Subcutaneous abdominal adipose tissue (tissue), 5 donors: Measurements from ENCODE around the gene STK32C.

ENCODE experiments used
- H3K27ac ChIP-seq: one replicate; pipeline ENCODE4 v1.7.0; 2013; ENCODE audit warnings: low read depth, mild to moderate bottlenecking, inconsistent platforms, low read length, moderate library complexity
- H3K27me3 ChIP-seq, 5 donors: one replicate each; pipeline ENCODE4 v1.7.0; 2013; ENCODE audit warnings: low read length in 5 of 5, inconsistent platforms in 1 of 5; ENCODE audit not compliant: control insufficient read depth in 5 of 5, insufficient read depth in 4 of 5
- H3K36me3 ChIP-seq, 5 donors: one replicate each; pipeline ENCODE4 v1.7.0; 2013; ENCODE audit warnings: low read length in 5 of 5; ENCODE audit not compliant: control insufficient read depth in 5 of 5, insufficient read depth in 5 of 5
- H3K4me1 ChIP-seq, 5 donors: one replicate each; pipeline ENCODE4 v1.7.0; 2013; ENCODE audit warnings: low read length in 5 of 5, mild to moderate bottlenecking in 3 of 5, moderate library complexity in 1 of 5; ENCODE audit not compliant: control insufficient read depth in 5 of 5, insufficient read depth in 5 of 5
- H3K4me3 ChIP-seq, 5 donors: one replicate each; pipeline ENCODE4 v1.7.0; 2013; ENCODE audit warnings: low read length in 5 of 5, low read depth in 1 of 5
- H3K9ac ChIP-seq, 5 donors: one replicate each; pipeline ENCODE4 v1.7.0; 2013; ENCODE audit warnings: low read length in 5 of 5, mild to moderate bottlenecking in 4 of 5, moderate library complexity in 3 of 5
- H3K9me3 ChIP-seq, 5 donors: one replicate each; pipeline ENCODE4 v1.7.0; 2013; ENCODE audit warnings: low read length in 5 of 5; ENCODE audit not compliant: control insufficient read depth in 5 of 5
- donor health status: healthy.
- donor health status: healthy.
- donor health status: healthy.
- donor health status: healthy.
- donor health status: healthy.

Gene STK32C

GRCh38 chr10:132181691-132182425 lies 125.9 kb downstream of the STK32C start:
- H3K9me3 ChIP-seq, result no peaks in the 10 kb centered on the region
- peaks cover 0 to 15% (median 10%) of the 10 kb centered on the region in 5 donors for H3K4me1 ChIP-seq
- no peak overlapping the region for H3K27ac ChIP-seq
- H3K36me3 ChIP-seq, result peaks cover 0 to 3% (median 0%) of the 10 kb centered on the region in 5 donors
- H3K9ac ChIP-seq, result no peak overlapping the region
- H3K4me3 ChIP-seq, result no peak overlapping the region
- H3K27me3 ChIP-seq, result peaks cover 0 to 42% (median 37%) of the 10 kb centered on the region in 5 donors

GRCh38 chr10:132180736-132181135 lies 127.0 kb downstream of the STK32C start:
- Histone ChIP-seq H3K9me3 (no peaks in the 10 kb centered on the region), H3K36me3 (peaks cover 0 to 3% (median 0%) of the 10 kb centered on the region in 5 donors), H3K9ac (no peak overlapping the region), H3K27me3 (peaks cover 0 to 49% (median 42%) of the 10 kb centered on the region in 5 donors), H3K4me3 (no peak overlapping the region), H3K4me1 (peaks cover 0 to 7% (median 4%) of the 10 kb centered on the region in 5 donors), H3K27ac (no peak overlapping the region)

GRCh38 chr10:132179551-132180392 lies 128.0 kb downstream of the STK32C start:
- peaks cover 0 to 3% (median 0%) of the 10 kb centered on the region in 5 donors for H3K36me3 ChIP-seq
- H3K27ac ChIP-seq, result no peak overlapping the region
- peaks cover 0 to 48% (median 40%) of the 10 kb centered on the region in 5 donors for H3K27me3 ChIP-seq
- peaks cover 0 to 5% (median 0%) of the 10 kb centered on the region in 5 donors for H3K4me1 ChIP-seq
- H3K4me3 ChIP-seq, result no peak overlapping the region
- no peaks in the 10 kb centered on the region for H3K9me3 ChIP-seq
- no peak overlapping the region for H3K9ac ChIP-seq

- Histone ChIP-seq H3K9ac (no peak overlapping the region), H3K27ac (no peak overlapping the region), H3K4me3 (no peak overlapping the region), H3K4me1 (peaks cover 0 to 5% (median 0%) of the 10 kb centered on the region in 5 donors), H3K36me3 (peaks cover 0 to 3% (median 0%) of the 10 kb centered on the region in 5 donors), H3K9me3 (no peaks in the 10 kb centered on the region), H3K27me3 (peaks cover 0 to 50% (median 40%) of the 10 kb centered on the region in 5 donors)
Measured at GRCh38 chr10:132178672-132179545, 128.8 kb downstream of the STK32C start.

- Histone ChIP-seq H3K27me3 (peaks cover 0 to 50% (median 40%) of the 10 kb centered on the region in 5 donors), H3K9me3 (no peaks in the 10 kb centered on the region), H3K27ac (no peak overlapping the region), H3K9ac (no peak overlapping the region), H3K4me3 (no peak overlapping the region), H3K36me3 (peaks cover 0 to 3% (median 0%) of the 10 kb centered on the region in 5 donors), H3K4me1 (peaks cover 0 to 5% (median 0%) of the 10 kb centered on the region in 5 donors)
Measured at GRCh38 chr10:132178046-132178445, 129.7 kb downstream of the STK32C start.

- no peaks in the 10 kb centered on the region for H3K9me3 ChIP-seq
- H3K27me3 ChIP-seq, result peaks cover 0 to 47% (median 40%) of the 10 kb centered on the region in 5 donors
- peaks cover 0 to 3% (median 0%) of the 10 kb centered on the region in 5 donors for H3K36me3 ChIP-seq
- H3K4me1 ChIP-seq, result peaks cover 0 to 5% (median 0%) of the 10 kb centered on the region in 5 donors
- no peak overlapping the region for H3K4me3 ChIP-seq
- H3K27ac ChIP-seq, result no peak overlapping the region
- H3K9ac ChIP-seq, result no peak overlapping the region
Measured at GRCh38 chr10:132176623-132177500, 130.9 kb downstream of the STK32C start.

- H3K36me3 ChIP-seq, result peaks cover 0 to 3% (median 0%) of the 10 kb centered on the region in 5 donors
- no peak overlapping the region for H3K9ac ChIP-seq
- no peak overlapping the region for H3K4me3 ChIP-seq
- H3K4me1 ChIP-seq, result peaks cover 0 to 5% (median 0%) of the 10 kb centered on the region in 5 donors
- no peak overlapping the region for H3K27ac ChIP-seq
- no peaks in the 10 kb centered on the region for H3K9me3 ChIP-seq
- peaks cover 0 to 47% (median 40%) of the 10 kb centered on the region in 5 donors for H3K27me3 ChIP-seq
Measured at GRCh38 chr10:132175907-132176581, 131.7 kb downstream of the STK32C start.

- H3K4me1 ChIP-seq, result peaks cover 0 to 5% (median 0%) of the 10 kb centered on the region in 5 donors
- H3K36me3 ChIP-seq, result peaks cover 0 to 9% (median 0%) of the 10 kb centered on the region in 5 donors
- H3K4me3 ChIP-seq, result no peak overlapping the region
- H3K9ac ChIP-seq, result no peak overlapping the region
- no peaks in the 10 kb centered on the region for H3K9me3 ChIP-seq
- H3K27me3 ChIP-seq, result peaks cover 0 to 47% (median 36%) of the 10 kb centered on the region in 5 donors
- H3K27ac ChIP-seq, result no peak overlapping the region
Measured at GRCh38 chr10:132175408-132175807, 132.3 kb downstream of the STK32C start.
